Measurements from ENCODE around the gene UBIAD1. TPM values are rescaled to one million over a fixed set of nuclear protein-coding genes. Genes with fewer than 3 reads are reported as not detected.
"Not testable (repeated sequence)": the region's sequence is repeated elsewhere in the genome, so short reads cannot be mapped to it uniquely, and the experiment has no call there.

UBIAD1 gene
- polyA plus RNA-seq, 1 donor = 13.6 TPM

DNA sequence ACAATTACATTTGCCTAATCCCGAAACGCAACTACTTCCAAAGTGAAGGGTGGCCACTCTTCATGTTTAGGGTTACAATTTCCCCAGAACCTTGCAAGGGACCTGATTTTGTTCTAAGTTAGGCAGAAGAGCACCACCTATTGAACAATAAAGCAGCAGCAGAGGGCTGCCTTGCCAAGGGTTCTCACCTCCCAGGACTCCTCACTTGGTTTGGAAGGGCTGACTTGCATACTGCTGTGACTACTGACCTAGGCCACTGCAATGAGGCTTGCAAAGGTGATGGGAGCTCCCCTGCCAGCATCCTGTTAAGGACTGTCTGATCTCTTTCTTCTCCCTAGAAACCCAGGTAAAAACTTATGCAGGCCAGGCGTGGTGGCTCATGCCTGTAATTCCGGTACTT is 24.8 kb upstream of the UBIAD1 start:
- Histone ChIP-seq H3K27me3 (ENCODE audit: control insufficient read depth, insufficient read depth, low read length) (no peaks in the 10 kb centered on the region), H3K4me3 (ENCODE audit: low read length) (no peak overlapping the region), H3K9me3 (ENCODE audit: control insufficient read depth, low read depth, low read length) (no peaks in the 10 kb centered on the region), H3K36me3 (ENCODE audit: control insufficient read depth, insufficient read depth, low read length) (peaks cover 56% of the 10 kb centered on the region), H3K4me1 (ENCODE audit: control insufficient read depth, insufficient read depth, low read length) (no peaks in the 10 kb centered on the region), H3K27ac (ENCODE audit: low read length) (no peak overlapping the region)
- DNase-seq = no peak
- no CpG with 5 or more reads among the region's 4 CpGs for WGBS (ENCODE audit: insufficient coverage, low lambda C conversion rate)

DNA sequence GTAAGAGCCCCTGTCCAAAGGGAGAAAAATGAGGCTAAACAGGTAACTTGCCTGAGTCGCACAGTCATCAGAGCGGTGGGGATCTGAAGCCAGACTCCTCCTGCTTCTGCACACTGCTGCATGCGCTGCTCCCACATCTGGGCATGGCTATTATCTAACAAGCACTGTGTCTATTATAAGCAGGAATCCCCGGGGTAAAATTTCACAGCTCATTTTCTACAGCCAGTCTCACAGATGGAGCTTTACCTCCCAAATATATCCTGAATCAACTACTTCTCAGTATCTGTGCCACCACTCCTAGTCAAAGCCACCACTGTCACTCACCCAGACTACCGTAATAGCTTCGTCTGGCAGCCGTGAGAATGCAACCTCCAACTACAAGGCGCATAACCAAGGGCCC is 20.5 kb upstream of the UBIAD1 start:
- no peaks in the 10 kb centered on the region for H3K9me3 ChIP-seq (ENCODE audit: control insufficient read depth, low read depth, low read length)
- no peak overlapping the region for H3K4me3 ChIP-seq (ENCODE audit: low read length)
- H3K27ac ChIP-seq (ENCODE audit: low read length) = no peak overlapping the region
- H3K27me3 ChIP-seq (ENCODE audit: control insufficient read depth, insufficient read depth, low read length) = no peaks in the 10 kb centered on the region
- no peak for DNase-seq
- WGBS (ENCODE audit: insufficient coverage, low lambda C conversion rate) = no CpG with 5 or more reads among the region's 8 CpGs
- H3K4me1 ChIP-seq (ENCODE audit: control insufficient read depth, insufficient read depth, low read length) = no peaks in the 10 kb centered on the region
- H3K36me3 ChIP-seq (ENCODE audit: control insufficient read depth, insufficient read depth, low read length) = peaks cover 62% of the 10 kb centered on the region

DNA sequence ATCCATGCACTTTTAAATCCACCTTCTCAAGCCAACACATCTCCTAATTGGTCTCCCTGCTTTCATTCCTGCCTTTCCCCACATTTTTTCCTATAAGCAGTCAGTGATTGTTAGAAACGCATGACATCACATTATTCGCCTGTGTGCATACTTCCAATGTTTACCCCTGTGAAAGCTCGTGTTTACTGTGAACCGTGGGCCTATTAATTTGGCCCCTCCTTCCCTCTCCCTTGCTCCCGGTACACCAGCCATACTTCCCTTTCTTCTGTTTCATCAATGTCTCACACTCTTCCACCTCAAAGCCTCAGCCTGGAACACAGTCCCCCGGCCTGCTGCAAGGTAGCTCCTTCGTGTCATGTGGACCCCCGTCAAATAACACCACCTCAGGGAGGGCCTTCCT is 19.8 kb upstream of the UBIAD1 start:
- Histone ChIP-seq H3K27ac (ENCODE audit: low read length) (no peak overlapping the region), H3K27me3 (ENCODE audit: control insufficient read depth, insufficient read depth, low read length) (no peaks in the 10 kb centered on the region), H3K36me3 (ENCODE audit: control insufficient read depth, insufficient read depth, low read length) (peaks cover 64% of the 10 kb centered on the region), H3K9me3 (ENCODE audit: control insufficient read depth, low read depth, low read length) (no peaks in the 10 kb centered on the region), H3K4me3 (ENCODE audit: low read length) (no peak overlapping the region), H3K4me1 (ENCODE audit: control insufficient read depth, insufficient read depth, low read length) (no peaks in the 10 kb centered on the region)
- WGBS (ENCODE audit: insufficient coverage, low lambda C conversion rate) = 63% methylated on average over 5 of the region's 8 CpGs
- no peak for DNase-seq

DNA sequence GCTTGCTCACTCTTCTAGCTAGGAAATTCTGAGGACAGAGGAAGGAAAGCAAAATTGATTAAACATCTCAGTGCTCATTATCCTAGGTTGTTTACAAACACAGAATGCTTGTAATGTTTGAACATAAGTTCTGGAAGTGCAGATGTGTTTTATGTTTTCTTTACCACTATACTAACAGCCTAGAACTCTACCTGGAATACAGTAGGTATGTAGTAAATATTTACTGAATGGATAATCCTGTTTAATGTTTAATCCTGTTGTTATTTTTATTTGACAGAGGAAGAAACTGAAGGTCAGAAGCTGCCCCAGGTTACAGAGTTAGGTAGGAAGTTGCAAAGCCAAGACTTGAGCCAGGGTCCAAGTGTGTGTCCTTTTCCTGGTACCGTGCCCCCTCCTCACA is 16.7 kb upstream of the UBIAD1 start:
- Histone ChIP-seq H3K9me3 (ENCODE audit: control insufficient read depth, low read depth, low read length) (no peaks in the 10 kb centered on the region), H3K27me3 (ENCODE audit: control insufficient read depth, insufficient read depth, low read length) (no peaks in the 10 kb centered on the region), H3K27ac (ENCODE audit: low read length) (no peak overlapping the region), H3K4me1 (ENCODE audit: control insufficient read depth, insufficient read depth, low read length) (no peaks in the 10 kb centered on the region), H3K4me3 (ENCODE audit: low read length) (no peak overlapping the region), H3K36me3 (ENCODE audit: control insufficient read depth, insufficient read depth, low read length) (peaks cover 67% of the 10 kb centered on the region)
- whole genome bisulfite sequencing (ENCODE audit: insufficient coverage, low lambda C conversion rate) = no CpG with 5 or more reads among the region's 1 CpG
- no peak for DNase-seq

DNA sequence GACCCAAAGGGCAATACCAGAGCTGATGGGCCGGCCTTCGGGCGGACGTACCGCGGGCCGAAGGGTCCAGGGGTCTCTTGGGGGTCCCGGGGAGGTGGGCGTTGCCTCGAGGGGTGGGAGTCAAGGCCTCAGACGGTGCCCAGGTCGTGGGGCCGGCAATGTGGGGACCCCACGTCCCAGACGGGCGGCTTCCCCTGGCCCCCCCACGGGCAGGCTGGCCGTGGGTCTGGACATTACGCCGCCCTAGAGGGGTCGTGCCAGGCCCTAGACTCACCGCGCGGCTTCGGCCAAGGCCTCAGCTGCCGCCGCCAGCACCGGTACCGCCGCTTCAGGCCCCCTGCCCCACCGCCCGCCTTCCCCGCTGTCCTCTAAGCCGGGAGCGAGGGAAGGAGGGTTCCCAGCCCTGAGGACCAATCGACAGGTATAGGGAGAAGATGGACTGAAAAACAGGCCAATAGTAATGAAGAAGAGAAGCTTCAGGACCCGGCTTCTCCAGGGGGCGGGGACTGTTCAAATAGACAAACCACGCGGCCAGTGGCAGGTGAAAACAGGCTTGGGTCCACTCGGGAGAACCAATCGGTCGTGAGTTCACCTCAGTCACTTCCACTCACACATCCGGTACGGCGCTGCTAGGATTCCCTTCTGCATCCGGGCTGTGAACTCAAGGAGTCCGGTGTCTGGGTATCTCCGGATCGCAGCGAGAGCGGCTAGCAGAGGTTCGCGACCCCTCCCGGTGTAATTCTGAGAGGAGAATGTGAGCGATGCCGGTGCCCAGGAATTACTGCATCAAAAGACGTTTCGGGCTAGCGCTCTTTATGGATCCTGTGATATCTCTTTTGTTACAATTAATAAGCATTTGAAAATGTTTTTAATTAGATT is 10.6 kb upstream of the UBIAD1 start, which contains the start of gene MTOR:
MTOR (minus strand) TSS at position 381 of the 879 bp plus-strand sequence. CDS start 3,142 bp downstream, outside the sequence.
- H3K4me3 ChIP-seq (ENCODE audit: low read length) = peak within 1 kb of the TSS; percentile 87
- peak within 1 kb of the TSS; percentile 51 for H3K27ac ChIP-seq (ENCODE audit: low read length)
- WGBS (ENCODE audit: insufficient coverage, low lambda C conversion rate) = no CpG with 5 or more reads among the region's 60 CpGs
- peaks cover 18% of the 10 kb centered on the region for H3K36me3 ChIP-seq (ENCODE audit: control insufficient read depth, insufficient read depth, low read length)
- H3K4me1 ChIP-seq (ENCODE audit: control insufficient read depth, insufficient read depth, low read length) = no peaks in the 10 kb centered on the region
- DNase-seq = peak; percentile 99 to 100
- no peaks in the 10 kb centered on the region for H3K9me3 ChIP-seq (ENCODE audit: control insufficient read depth, low read depth, low read length)
- H3K27me3 ChIP-seq (ENCODE audit: control insufficient read depth, insufficient read depth, low read length) = no peaks in the 10 kb centered on the region

DNA sequence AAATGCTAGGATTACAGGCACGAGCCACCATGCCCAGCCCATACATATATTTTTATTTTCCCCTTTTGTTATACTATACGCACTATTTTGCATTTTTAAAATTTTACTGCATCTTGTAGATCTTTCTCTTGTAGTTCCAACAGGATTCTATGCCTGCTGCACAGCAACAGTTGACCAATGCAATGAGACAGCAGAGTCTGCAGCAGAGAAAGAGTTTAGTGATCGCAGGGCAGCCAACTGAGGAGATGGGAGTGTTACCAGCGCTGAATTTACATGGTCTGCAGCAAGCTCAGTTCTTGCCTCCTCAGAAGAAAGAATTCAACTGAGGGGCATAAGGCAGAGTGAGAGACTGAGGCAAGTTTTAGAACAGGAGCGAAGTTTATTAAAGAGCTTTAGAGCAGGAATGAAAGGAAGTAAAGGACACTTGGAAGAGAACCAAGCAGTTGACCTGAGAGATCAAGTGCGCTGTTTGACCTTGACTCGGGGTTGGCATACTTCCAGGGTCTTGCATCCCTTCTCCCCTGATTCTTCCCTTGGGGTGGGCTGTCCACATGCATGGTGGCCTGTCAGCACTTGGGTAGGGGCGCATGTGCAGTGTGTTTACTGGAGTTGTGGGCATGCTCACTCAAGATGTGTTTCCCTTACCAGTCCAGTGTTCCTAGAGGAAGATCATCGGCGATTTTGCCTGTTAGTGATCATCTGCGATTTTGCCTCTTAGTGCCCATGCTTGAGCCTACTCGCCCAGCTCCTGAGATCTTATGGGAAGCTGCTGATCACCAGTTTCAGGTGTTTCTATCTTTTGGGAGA is 6.5 kb upstream of the UBIAD1 start:
- Histone ChIP-seq H3K36me3 (ENCODE audit: control insufficient read depth, insufficient read depth, low read length) (no peaks in the 10 kb centered on the region), H3K27ac (ENCODE audit: low read length) (peak overlapping the region; percentile 78), H3K4me3 (ENCODE audit: low read length) (no peak overlapping the region), H3K4me1 (ENCODE audit: control insufficient read depth, insufficient read depth, low read length) (no peaks in the 10 kb centered on the region), H3K27me3 (ENCODE audit: control insufficient read depth, insufficient read depth, low read length) (no peaks in the 10 kb centered on the region), H3K9me3 (ENCODE audit: control insufficient read depth, low read depth, low read length) (no peaks in the 10 kb centered on the region)
- WGBS (ENCODE audit: insufficient coverage, low lambda C conversion rate) = 90% methylated on average over 2 of the region's 12 CpGs
- DNase-seq = no peak

DNA sequence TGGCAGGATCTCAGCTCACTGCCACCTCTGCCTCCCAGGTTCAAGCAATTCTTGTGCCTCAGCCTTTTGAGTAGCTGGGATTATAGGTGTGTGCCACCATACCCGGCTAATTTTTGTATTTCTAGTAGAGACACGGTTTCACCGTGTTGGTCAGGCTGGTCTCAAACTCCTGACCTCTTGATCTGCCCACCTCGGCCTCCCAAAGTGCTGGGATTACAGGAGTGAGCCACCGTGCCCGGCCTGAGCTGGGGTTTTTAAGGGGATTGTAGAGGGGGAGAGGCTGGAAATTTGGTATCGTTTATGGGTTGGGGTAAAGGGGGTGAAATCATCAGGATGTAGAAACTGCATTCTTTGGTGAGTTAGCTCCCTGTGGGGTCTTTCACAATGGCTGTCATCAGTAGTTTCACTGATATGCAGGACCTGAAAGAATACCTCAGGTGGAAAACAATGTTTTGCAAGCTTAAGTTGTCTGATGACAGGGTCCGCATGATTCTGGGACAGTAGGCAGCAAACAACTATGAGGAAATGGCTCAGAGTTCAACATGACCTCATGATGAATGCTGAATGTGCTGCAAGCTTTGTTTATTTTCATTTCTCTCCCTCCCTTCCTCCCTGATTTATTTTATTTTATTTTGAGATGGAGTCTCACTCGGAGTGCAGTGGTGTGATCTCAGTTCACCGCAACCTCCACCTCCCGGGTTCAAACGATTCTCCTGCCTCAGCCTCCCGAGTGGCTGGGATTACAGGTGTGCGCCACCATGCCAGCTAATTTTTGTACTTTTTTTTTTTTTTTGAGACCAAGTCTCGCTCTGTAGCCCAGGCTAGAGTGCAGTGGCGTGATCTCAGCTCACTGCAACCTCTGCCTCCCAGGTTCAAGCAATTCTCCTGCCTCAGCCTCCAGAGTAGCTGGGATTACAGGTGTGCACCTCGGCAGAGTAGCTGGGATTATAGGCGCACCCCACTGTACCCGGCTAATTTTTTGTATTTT is 5.4 kb upstream of the UBIAD1 start:
- H3K36me3 ChIP-seq (ENCODE audit: control insufficient read depth, insufficient read depth, low read length); H3K4me3 ChIP-seq (ENCODE audit: low read length); H3K27me3 ChIP-seq (ENCODE audit: control insufficient read depth, insufficient read depth, low read length); H3K4me1 ChIP-seq (ENCODE audit: control insufficient read depth, insufficient read depth, low read length); H3K9me3 ChIP-seq (ENCODE audit: control insufficient read depth, low read depth, low read length): not testable (repeated sequence)
- H3K27ac ChIP-seq (ENCODE audit: low read length) = peak overlapping the region; percentile 78
- peak; percentile 66 to 77 for DNase-seq
- 83% methylated on average over 5 of the region's 19 CpGs for WGBS (ENCODE audit: insufficient coverage, low lambda C conversion rate)

DNA sequence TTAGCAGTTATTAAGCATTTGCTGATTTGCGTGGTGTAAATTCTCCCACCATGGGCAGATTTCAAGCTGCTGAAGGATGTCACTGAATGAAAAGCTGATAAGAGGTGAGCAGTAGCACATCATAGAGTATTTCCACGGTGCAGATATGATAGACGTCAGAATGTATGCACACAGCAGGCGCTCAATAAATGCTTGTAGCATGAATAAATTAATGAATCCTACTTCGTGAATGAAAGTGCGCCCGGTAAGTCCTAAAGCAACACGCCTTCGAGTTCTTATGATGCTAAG is 510 bp upstream of the UBIAD1 start:
- Histone ChIP-seq H3K27ac (ENCODE audit: low read length) (peak overlapping the region; percentile 66), H3K27me3 (ENCODE audit: control insufficient read depth, insufficient read depth, low read length) (no peaks in the 10 kb centered on the region), H3K4me1 (ENCODE audit: control insufficient read depth, insufficient read depth, low read length) (peaks cover 8% of the 10 kb centered on the region), H3K4me3 (ENCODE audit: low read length) (no peak overlapping the region), H3K9me3 (ENCODE audit: control insufficient read depth, low read depth, low read length) (no peaks in the 10 kb centered on the region), H3K36me3 (ENCODE audit: control insufficient read depth, insufficient read depth, low read length) (no peaks in the 10 kb centered on the region)
- no CpG with 5 or more reads among the region's 9 CpGs for WGBS (ENCODE audit: insufficient coverage, low lambda C conversion rate)
- DNase-seq = no peak

DNA sequence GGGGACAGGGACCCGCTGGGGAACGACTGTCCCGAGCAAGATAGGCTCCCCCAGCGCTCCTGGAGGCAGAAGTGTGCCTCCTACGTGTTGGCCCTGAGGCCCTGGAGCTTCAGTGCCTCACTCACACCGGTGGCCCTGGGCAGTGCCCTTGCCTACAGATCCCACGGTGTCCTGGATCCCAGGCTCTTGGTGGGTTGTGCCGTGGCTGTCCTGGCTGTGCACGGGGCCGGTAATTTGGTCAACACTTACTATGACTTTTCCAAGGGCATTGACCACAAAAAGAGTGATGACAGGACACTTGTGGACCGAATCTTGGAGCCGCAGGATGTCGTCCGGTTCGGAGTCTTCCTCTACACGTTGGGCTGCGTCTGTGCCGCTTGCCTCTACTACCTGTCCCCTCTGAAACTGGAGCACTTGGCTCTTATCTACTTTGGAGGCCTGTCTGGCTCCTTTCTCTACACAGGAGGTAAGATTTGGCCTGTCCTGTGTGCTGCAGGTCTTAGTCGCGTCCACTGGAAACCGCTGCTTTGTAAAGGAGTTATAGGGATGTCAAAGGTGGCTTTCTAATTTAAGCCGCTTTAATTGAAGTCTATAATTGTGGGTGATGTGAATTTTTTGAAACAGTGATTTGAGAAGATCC is 717 bp downstream of the UBIAD1 start:
- Histone ChIP-seq H3K4me3 (ENCODE audit: low read length) (peak overlapping the region; percentile 98), H3K27ac (ENCODE audit: low read length) (peak overlapping the region; percentile 98), H3K36me3 (ENCODE audit: control insufficient read depth, insufficient read depth, low read length) (no peaks in the 10 kb centered on the region), H3K9me3 (ENCODE audit: control insufficient read depth, low read depth, low read length) (no peaks in the 10 kb centered on the region), H3K4me1 (ENCODE audit: control insufficient read depth, insufficient read depth, low read length) (peaks cover 8% of the 10 kb centered on the region), H3K27me3 (ENCODE audit: control insufficient read depth, insufficient read depth, low read length) (no peaks in the 10 kb centered on the region)
- 60% methylated on average over 1 of the region's 22 CpGs for WGBS (ENCODE audit: insufficient coverage, low lambda C conversion rate)
- DNase-seq = peak in 1 of 2 donors; percentile 29

Measured in large intestine (tissue), 3 donors.